GM21367 (cell line): ENCODE results near the gene FARS2.

Source experiments
- ATAC-seq: cut with Tn5 transposase; IDR thresholded peaks from one replicate; pipeline ENCODE4 v1.9.1; 2021; ENCODE audit not compliant: unreplicated experiment

Gene FARS2

DNA sequence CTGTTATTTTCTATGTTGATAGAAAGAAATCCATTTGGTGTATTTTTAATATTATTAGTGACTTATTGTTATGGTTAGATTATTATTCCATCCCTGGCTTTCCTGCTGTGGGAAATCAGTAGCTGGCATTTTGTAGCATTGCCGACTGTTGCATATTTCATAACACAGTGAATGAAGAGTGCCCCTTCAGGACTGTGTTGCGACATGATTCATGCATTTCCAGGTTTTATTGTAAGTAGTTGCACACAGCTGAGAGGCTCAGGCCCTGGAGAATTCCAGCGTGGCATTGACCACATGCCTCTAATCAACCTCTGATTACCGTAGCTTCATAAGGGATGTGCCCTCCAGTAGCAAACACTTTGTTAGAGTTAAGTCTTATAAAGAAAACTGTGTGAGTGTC lies 263.9 kb downstream of the FARS2 start:
- ATAC-seq = no peak

DNA sequence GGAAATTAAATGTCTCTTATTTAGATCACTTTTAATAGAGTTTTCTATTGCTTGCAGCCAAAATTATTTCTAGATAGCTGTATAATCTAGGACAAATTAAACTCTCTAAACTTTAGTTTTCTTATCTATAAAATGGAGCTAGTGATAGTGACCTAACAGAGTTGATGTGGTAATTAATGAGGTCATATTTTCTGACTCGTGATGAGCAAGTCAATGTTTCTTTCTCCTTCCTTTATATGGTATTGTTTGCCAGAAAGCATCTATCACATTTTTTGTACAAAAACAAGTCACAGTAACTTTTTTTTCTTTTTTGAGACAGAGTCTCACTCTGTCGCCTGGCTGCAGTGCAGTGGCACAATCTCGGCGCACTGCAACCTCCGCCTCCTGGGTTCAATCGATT lies 267.7 kb downstream of the FARS2 start:
- ATAC-seq = no peak

DNA sequence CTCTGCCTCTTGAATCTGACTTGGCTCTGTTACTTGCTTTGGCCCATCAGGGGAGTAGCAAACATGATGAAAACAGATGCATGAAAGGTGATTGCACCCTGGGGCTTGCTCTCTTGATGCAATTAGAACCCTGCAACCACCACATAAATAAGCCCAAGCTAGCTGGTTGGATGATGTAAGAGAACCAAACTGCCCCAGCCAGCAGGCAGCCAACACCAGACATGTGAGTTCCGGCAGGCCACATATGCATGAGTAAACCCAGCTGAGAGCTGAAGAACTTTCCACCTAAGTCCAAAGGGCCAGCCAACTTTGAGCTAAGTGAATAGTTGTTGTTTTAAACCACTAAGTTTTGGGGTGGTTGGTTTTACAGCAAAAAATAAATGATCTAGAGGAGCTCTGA lies 268.4 kb downstream of the FARS2 start:
- no peak for ATAC-seq

DNA sequence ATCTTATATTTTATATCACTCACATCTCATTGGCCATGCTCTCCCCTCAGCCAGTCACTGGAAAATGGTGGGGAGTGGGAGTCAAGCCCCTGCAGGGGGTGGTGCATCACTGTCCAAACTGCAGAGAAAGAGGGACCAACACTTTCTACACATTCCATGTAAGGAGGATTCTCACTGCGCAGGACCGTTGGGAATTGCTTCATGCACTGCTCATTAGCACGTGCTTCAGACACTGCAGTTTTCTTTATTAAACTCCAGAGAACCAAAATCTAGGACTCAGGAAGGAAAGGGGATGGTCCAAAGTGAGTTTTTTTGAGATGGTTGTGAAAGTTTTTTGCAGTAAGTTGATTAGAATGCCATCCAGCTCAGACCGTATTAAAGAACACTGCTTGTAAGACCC lies 269.8 kb downstream of the FARS2 start:
- no peak for ATAC-seq

DNA sequence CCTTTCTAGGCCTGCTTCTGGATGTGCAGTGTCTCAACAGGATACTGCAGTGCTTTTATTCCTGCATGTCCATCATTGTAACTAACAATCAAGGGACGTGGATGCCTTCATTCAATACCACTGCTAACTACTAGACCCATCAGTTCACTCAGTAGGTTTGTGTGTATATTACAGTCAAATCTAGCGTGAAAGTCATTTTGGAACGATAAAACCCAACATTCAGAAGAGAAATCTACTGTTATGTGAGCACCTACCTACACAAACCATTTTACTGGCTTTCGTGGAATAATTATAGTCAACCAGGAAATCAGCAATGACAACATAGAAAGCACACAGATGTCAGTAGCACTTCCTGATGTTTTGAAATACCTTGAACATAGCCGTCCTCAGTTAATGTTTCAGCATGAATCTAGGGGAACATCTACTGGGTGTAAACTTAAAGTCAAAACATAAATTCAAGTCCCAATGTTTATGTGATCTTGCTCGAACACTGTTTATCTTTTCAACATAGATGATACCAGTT lies 270.6 kb downstream of the FARS2 start:
- ATAC-seq = no peak

DNA sequence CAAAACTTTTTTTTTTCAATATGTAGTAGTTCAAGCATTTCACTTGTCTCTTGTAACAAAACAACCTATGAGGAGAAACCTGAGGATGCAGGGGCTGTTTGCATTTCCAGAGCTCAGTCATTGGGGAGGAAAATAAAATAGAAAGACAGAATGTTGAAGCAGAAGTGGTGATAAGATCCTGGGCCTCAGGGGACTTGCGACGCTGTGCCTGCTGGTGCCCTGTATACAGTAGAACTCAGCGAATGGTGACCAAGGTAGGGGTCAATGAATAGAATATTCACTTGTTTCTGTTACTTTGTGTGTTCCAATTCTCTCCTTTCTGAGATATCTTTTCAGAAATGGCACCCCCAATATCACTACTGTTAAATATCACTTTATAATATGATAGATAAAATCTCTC lies 271.6 kb downstream of the FARS2 start:
- ATAC-seq = no peak

DNA sequence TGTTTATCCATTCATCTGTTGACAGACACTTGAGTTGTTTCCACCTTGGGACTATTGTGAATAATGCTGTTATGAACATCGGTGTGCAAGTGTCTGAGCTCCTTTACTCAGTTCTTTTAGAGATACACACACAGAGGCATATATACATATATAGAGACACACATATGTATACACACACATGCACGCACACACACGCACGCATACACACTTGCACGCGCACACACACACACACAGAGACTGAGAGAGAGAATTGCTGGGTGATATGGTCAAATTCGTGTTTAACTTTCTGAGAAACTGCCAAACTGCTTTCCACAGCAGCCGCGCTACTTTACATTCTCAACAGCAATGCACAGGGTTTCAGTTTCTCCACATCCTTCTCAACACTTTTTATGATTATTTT lies 273.3 kb downstream of the FARS2 start:
- ATAC-seq = no peak

DNA sequence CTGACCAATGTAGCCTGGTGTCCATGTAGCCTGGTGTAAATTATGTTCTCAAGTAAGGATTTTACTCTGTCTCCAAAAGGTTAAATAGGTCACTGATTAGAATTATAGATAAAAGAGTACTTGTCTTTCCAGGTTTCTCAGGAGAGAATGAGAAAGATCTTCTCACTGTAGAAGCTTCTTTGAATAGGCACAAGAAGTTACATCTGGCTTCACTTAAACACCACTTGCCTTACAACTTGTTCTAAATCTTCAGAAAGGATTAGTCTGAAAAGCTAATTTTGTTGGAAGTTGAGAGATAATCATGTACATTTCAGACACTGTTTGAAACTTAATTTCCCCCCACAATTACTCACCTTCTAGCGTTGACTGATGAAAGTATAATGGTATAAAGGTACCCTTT lies 275.3 kb downstream of the FARS2 start:
- ATAC-seq = no peak

DNA sequence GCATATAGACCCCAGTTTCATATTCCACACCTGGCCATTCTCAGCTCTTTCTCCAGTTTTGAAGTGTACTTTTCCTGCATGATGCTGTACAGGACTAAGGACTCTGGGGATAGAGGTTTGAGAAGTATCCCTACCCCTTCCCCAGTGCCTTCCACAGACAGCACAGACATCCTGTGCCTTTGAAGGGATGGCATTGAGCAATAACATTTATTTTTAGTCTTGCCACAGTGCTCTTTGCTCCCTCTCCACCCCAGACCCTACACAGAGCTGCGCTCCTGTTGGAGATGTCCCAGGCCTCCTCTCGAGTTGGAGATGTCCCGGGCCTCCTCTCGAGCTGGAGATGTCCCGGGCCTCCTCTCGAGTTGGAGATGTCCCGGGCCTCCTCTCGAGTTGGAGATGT lies 275.8 kb downstream of the FARS2 start:
- ATAC-seq = no peak

DNA sequence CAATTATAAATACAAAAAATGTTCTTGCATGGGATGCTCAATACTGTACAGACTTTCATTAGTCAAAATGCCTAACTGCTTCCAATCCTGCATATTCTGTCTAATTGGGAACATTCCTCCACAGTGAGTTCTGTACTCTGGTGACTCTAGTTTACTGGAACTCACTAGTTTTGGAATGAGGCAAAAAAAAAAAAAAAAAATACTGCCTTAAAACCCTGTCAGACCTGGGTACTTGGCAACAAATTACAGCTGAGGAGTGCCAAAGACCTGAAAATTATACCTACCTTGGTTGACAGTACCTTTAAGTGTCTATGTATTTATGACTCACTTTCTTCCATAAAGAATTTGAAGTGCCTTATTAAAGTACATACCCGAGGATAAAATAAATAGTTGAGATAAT lies 276.7 kb downstream of the FARS2 start:
- no peak for ATAC-seq

DNA sequence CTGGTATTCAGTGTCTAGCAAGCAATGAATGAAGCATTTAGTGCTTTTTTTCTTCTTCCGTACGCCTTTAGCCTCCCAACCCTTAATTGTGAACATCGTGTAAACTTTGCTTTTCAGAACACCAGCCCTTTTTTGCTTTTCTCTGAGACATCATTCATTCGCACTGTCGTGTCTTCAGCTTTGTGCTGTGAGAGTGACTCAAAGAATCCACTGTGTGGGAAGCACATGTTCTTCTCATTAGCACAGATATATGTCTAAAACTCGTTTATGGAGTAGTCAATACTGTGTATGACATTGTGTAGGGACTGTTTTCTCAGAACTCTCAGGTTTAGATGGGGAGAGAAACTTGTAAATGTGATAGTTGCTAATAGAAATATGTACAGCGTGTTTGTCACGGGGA lies 279.1 kb downstream of the FARS2 start:
- ATAC-seq = no peak

DNA sequence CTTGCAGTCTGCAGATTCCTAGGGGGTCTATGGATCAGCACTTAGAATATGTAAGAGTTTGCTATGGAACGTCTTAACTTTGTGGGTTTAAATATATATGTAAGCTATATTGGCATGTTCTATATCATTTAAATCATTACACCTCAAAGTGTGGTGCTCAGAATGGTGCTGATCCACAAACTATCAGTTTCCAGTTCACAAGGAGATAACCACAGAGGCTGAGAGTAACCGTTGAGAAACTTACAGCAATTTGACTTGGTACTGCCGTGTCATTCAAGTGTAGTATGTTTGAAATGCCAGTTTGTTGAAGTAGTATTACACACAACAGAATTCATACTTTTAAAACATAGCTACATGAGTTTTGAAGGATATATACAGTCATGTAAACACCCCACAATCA lies 279.7 kb downstream of the FARS2 start:
- no peak for ATAC-seq

DNA sequence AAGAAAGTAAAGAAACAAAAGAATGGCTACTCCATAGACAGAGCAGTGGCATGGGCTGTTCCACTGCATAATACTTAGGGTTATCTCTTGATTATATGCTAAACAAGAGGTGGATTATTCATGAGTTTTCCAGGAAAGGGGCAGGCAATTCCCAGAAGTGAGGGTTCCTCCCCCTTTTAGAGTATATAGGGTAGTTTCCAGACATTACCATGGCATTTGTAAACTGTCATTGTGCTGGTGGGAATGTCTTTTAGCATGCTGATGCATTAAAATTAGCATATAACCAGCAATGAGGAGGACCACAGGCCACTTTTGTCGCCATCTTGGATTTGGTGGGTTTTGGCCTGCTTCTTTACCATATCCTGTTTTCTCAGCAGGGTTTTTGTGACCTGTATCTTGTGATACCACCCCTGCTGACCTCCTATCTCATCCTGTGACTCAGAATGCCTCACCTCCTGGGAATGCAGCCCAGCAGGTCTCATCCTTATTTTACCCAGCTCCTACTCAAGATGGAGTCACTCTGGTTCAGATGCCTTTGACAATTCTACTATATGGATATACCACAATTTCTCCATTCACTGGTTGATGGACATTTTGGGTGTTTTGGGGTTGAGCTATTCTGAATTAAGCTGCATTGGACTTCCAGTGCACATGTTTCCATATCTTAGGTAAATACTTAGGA lies 280.6 kb downstream of the FARS2 start:
- no peak for ATAC-seq

DNA sequence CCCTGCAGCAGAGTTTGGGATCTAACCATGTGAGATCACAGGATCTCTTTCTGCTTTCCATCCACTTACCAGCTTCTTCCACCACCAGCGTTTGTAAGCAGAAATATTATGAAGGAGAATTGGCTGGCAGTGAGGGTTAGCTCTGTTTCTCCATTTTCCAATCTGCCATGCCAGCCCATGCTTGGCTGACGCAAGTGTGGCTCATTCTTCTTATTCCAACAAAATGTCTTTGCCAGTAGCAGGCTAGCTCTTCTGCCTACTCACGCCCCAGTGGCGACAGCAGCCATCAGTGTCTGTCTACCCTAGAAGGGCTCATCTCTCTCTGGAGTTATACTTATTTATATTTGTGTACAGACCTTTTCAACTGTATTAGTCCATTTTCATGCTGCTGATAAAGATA lies 286.2 kb downstream of the FARS2 start:
- no peak for ATAC-seq

DNA sequence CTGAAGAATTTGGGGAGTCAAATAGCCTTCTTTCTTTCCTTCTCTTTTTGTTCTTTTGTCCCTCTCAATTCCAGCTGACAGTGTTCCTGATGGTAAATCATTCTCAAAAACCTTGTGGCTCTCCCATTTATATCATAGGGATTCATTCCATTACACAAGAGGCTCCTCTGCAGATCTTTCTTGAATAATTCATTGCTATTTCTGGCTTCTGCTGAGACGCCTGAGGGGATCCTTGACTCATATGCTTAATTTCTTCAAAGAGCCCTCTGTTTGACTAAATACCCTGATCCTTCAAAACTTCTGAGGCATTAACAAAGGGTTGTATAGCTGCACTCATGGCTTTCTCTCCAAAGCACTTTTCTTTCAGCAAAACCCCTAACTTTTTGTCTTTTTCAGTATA lies 289.3 kb downstream of the FARS2 start:
- ATAC-seq = no peak

DNA sequence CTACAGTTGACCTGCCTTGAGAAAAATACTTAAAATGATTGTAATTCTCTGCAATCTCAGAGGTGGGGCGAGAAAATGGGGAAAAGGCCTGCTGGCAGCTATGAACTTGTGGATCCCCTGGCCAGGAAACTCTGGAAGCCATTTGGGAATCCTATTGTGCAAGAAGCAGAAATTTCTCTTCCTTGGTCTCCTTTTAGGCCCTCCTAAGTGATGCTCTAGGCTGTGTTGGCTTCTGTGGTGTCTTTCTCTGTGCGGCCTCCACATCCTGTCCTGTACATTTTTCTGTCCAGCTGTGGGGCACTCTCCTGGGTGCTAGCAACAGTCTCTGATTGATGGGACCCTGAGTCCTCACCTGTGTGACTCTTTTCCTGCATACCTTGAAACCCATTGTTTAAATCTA lies 290.9 kb downstream of the FARS2 start:
- ATAC-seq = no peak

DNA sequence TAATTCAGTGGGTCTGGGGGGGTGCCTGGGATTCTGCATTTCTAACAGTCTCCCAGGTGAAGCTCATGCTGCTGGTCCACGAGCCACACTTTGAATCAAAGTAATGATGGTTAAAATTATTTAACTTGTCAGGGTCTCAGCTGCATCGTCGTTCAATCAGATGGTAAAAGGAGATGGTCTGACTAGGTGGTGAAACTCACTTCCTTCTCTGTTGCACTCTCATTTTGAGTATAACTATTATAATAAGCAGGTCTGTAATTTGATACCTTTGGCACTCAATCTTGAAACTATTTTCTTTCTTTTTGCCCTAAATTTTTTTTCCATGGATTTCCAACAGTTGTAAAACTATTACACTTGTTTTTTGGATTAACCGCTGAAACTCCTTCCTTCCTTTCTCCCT lies 292.5 kb downstream of the FARS2 start:
- no peak for ATAC-seq

DNA sequence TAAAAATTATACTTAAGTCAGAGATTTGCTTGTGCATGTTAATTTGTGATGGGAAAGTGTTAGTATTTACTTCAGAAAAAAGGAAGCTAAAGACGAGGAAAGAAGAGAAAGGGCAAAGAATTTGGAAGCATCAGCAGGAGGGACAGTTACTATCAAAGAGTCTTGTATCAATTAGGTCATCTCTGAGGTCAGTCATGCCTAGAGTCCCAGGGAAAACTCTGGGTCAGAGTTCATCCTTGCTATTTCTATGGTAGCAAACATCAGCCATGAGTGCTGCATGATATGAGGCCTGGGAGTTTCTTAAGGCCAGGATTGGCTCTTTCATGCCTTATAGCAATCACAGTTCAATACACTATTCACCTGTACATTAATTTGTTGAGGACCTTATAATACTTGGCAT lies 292.9 kb downstream of the FARS2 start:
- no peak for ATAC-seq

DNA sequence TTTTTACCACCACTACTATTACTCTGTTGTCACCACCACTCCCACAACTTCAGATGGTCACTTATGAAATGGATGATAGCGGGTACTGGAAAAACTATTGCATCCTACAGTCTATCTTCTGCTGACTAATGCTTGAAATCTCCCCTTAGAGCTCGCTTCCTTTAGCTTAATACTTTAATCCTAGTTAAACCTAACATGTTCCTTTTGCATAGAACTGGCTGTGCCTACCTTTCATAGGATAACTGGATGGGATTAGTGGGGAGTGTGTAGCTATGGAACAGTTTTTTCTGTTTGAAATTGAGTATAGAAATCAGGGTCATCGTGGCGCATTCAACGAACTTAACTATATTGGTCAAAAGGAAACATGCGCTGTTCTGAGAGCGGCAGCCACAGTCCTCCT lies 294.7 kb downstream of the FARS2 start:
- no peak for ATAC-seq

DNA sequence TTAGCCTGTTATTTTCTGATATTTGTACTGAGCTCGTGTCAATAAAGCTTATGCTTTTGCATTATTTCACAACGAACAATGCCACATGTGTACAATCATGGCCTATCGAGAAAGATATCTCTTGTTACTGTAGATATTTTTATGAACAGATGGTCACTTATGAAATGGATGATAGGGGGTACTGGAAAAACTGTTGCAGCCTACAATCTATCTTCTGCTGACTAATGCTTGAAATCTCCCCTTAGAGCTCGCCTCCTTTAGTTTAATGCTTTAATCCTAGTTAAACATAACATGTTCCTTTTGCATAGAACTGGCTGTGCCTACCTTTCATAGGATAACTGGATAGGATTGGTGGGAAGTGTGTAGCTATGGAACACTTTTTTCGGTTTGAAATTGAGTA lies 296.2 kb downstream of the FARS2 start:
- no peak for ATAC-seq

DNA sequence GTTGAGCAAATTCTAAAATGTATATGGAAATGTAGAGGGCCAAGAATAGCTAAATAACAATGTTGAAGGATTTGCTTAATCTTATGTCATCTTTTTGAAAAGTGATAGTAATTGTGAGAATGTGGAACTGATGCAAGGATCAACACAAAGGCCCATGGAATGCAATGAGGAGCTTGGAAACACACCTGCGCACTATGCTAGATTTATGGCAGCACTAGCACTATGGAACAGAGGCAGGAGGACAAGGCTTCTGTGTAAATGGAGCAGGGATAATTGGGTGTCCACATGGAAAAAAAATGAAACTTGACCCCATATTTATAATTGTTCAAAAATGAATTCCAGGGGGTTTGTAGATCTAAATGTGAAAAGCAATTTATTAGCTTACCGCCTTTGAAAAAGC lies 298.3 kb downstream of the FARS2 start:
- no peak for ATAC-seq

DNA sequence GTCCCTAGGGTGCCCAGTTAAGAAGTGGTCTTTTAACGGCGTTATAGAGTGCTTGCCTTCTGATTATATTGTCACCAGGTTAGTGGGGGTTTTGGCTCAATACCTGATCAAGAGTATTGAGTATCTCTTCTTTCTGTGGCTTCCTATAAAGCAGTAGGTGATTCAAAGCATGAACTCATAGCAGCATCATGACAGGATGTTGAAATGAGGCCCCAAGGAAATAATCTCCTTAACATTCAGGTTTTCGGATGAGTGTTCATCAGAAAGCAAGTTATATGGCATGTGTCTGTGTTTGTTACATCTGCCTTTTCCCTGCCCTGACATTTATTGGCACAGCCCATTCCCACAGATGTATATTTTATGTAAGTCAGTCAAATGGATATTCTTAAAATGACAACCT lies 301.0 kb downstream of the FARS2 start:
- no peak for ATAC-seq

DNA sequence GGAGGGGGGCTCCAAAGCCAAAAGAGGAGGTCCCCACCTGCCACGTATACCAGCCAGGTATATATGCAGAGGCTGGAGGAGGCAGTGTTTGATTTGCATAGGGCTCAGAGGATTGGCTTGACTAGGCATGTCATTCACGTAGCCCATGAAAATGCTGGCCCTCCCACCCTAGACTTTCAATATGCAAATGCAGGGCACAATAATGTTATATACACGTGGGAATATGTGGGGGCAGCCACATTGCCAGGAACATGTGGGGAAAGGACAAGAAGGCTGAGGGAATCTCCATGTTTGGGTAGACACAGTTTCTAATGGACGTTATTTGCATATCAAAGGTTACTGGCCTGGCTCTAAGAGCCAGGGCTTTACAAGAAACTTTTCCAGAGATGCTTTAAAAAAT lies 301.8 kb downstream of the FARS2 start:
- no peak for ATAC-seq
